Esophagus muscularis mucosa (tissue), 4 donors: ENCODE data around the gene TPGS1.

Experiments
- EP300 ChIP-seq: sonication (generic); formaldehyde crosslinking; IDR thresholded peaks from one replicate; pipeline ENCODE4 v1.6.1; 2017; ENCODE audit warnings: antibody characterized with exemption
- POLR2A ChIP-seq: fragments of 450-650 bp; IDR thresholded peaks from one replicate; pipeline ENCODE4 v1.6.1; 2017; ENCODE audit warnings: antibody characterized with exemption, moderate library complexity, mild to moderate bottlenecking, low read depth
- POLR2AphosphoS5 ChIP-seq, 2 donors: sonication (generic); formaldehyde crosslinking; IDR thresholded peaks; one replicate each; pipeline ENCODE4 v1.6.1; 2017; ENCODE audit warnings: antibody characterized with exemption in 2 of 2
- TF ChIP-seq, protein P1 (sequence below), 3 experiments: fragments of 200-600 bp in 2 of 3; fragments of 450-650 bp in 1 of 3; sonication (generic) in 2 of 3; IDR thresholded peaks; one replicate each; pipeline ENCODE4 v1.5.1; 2017 to 2019; ENCODE audit warnings: antibody characterized with exemption in 3 of 3, mild to moderate bottlenecking in 2 of 3, moderate library complexity in 1 of 3

DNA sequence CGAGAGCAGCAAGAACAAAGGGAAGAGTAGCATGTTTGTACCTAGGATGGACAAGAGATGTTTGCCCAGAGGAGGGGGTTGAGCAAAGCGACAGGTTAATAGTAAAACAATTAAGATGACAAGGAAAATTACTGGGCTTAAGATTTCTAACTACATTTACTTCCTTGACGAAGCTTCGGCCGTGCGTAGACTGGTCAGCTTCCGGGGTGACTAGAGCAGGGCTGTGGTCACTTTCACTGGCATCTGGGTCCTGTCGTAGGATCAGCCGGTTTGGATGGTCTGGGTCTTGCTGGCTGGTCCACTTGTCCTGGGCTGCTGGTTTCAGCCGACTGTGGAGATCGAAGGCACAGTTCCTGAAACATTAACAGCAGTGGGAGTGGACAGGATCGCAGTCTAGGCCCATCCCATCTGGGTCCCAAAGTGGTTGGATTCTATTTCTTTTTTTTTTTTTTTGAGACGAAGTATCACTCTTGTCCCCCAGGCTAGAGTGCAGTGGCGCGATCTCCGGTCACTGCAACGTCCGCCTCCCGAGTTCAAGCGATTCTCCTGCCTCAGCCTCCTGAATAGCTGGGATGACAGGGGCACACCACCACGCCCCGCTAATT is 60.1 kb downstream of the TPGS1 start:
- TF ChIP-seq, protein P1, sequence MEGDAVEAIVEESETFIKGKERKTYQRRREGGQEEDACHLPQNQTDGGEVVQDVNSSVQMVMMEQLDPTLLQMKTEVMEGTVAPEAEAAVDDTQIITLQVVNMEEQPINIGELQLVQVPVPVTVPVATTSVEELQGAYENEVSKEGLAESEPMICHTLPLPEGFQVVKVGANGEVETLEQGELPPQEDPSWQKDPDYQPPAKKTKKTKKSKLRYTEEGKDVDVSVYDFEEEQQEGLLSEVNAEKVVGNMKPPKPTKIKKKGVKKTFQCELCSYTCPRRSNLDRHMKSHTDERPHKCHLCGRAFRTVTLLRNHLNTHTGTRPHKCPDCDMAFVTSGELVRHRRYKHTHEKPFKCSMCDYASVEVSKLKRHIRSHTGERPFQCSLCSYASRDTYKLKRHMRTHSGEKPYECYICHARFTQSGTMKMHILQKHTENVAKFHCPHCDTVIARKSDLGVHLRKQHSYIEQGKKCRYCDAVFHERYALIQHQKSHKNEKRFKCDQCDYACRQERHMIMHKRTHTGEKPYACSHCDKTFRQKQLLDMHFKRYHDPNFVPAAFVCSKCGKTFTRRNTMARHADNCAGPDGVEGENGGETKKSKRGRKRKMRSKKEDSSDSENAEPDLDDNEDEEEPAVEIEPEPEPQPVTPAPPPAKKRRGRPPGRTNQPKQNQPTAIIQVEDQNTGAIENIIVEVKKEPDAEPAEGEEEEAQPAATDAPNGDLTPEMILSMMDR (IDR thresholded peaks at IDR 0.05) = no peak
- no peak for TF ChIP-seq EP300
- no peak for TF ChIP-seq POLR2A
- TF ChIP-seq POLR2AphosphoS5 (IDR thresholded peaks at IDR 0.05) = no peak
